Choroid plexus epithelial cell (primary cell): Measurements from ENCODE around the gene TMEM116.
A peak's percentile ranks its signal among the peaks of the same experiment; 100 is the strongest.

Experiments used
- DNase-seq: peaks from one replicate; pipeline ENCODE4 v3.0.0-alpha.2; 2010; ENCODE audit warnings: low read depth
- H3K4me3 ChIP-seq: 2 replicates; pipeline ENCODE4 v1.5.1; 2011; ENCODE audit warnings: low read depth, mild to moderate bottlenecking, control low read depth, low read length, moderate library complexity
- TF ChIP-seq, protein P1 (sequence below): conservative IDR thresholded peaks from 2 replicates; pipeline ENCODE4 v1.5.1; 2011; ENCODE audit warnings: low read depth, mild to moderate bottlenecking, control low read depth, inconsistent platforms, low read length, moderate library complexity

TMEM116 gene

DNA sequence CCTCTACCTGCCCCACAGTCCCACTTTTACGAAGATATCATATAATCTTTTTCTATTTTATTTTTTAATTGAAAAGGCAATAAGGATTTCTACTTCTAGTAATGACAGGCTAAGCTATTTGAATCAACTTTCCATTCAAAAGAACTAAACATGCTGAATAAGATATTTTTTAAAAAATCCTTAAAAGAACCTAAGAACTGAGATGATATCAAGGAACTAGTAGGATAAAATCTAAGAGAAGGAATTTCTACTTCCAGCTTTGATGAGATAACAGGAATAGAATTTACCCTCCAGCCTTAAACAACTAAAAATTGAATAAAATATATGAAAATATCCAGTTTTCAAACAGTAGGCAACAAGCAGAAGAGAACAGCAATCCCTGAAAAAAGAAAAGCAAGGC is 69.0 kb downstream of the TMEM116 start:
- TF ChIP-seq, protein P1, sequence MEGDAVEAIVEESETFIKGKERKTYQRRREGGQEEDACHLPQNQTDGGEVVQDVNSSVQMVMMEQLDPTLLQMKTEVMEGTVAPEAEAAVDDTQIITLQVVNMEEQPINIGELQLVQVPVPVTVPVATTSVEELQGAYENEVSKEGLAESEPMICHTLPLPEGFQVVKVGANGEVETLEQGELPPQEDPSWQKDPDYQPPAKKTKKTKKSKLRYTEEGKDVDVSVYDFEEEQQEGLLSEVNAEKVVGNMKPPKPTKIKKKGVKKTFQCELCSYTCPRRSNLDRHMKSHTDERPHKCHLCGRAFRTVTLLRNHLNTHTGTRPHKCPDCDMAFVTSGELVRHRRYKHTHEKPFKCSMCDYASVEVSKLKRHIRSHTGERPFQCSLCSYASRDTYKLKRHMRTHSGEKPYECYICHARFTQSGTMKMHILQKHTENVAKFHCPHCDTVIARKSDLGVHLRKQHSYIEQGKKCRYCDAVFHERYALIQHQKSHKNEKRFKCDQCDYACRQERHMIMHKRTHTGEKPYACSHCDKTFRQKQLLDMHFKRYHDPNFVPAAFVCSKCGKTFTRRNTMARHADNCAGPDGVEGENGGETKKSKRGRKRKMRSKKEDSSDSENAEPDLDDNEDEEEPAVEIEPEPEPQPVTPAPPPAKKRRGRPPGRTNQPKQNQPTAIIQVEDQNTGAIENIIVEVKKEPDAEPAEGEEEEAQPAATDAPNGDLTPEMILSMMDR: no peak
- no peak overlapping the region for H3K4me3 ChIP-seq
- DNase-seq: no peak

DNA sequence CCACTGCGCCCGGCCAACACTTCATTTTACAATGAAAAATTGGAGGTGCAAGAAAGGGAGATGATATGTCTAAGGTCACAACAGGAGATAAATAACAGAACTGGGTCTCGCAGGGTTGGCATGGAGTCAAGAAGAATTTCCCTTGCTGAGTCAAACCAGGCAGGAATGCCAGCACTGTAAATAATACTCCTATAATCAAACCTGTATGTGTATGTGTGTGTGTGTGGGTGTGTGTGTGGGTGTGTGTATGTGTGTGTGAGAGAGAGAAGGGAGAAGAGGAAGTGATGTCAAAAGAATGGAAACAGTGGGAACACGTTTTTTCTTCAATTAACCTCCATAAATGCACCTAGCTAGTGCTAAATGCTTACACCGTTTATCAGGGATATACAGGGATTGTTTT is 70.4 kb downstream of the TMEM116 start:
- TF ChIP-seq, protein P1: no peak
- no peak overlapping the region for H3K4me3 ChIP-seq
- peak; percentile 89 for DNase-seq

DNA sequence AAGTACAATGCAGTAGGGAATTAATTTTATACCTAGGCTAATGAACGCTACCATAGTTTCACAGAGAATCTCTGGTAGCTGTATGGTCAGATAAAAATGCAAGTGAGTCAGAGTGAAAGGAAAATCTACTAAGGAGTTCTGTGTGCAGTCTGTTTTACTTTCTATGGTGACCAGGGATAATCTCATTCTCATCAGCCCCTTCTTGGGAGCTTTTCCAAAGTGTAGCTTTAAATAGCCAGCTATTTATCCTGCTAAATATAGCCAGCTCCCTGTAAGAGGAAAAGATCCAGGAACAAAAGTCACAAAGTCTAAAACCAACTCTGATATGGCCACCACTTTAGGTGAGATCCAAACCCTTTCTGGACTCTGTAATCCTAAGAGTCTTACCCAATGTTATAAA is 75.5 kb downstream of the TMEM116 start:
- peak; percentile 3 for DNase-seq
- no peak overlapping the region for H3K4me3 ChIP-seq
- TF ChIP-seq, protein P1: no peak

DNA sequence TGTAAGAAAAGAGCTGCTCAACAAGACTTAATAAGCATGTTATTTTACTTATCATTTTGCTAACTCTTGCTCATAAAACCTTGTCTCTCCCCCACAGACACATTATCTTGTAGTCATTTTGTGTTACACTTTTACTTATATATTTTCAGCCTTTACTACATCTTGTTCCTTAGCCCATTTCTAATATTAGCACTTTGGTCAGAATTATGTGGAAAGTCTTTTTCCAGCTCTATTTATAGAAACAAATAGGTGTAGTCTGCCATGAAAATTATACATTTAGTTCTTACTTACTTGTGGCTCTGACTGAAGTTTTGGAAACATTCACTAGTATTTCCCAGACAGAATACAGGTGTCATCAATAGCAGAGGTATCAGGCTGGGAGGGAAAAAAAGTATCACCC is 76.1 kb downstream of the TMEM116 start:
- DNase-seq: no peak
- no peak overlapping the region for H3K4me3 ChIP-seq
- TF ChIP-seq, protein P1: no peak

DNA sequence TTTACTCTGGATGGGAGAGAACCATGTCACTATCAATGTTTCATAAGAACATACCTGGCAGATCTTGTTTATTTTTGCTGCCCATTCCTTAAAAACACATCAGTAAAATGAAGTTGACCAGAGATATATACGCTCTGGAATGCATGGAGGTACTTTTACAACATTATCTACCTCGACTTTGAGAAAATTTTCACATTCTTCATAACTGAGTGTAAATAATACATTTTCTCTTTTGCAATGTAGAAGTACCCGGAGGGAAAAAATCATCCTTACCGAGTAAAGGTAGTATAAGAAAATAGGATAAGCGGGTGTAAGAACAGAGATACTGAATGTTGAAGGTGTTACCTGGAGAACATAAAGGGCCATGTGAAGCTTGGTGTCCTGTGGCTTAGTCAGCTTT is 80.7 kb downstream of the TMEM116 start:
- no peak for DNase-seq
- TF ChIP-seq, protein P1: no peak
- H3K4me3 ChIP-seq: no peak overlapping the region

DNA sequence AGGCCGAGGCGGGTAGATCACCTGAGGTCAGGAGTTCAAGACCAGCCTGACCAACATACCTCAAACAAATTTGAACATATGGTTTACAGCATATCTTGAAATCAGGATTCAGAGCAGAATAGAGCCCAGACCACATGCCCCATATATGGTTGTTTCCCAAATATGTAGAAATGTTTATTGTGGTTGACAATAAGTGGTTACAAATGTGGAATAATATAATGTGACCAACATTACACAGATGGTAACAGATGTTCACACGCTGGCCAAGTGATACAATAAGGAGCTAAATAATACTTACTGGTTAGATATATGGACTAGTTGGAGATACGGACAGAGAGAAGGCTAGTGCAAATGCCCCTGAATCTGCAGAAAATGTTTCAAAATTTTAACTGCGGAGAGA is 85.6 kb downstream of the TMEM116 start:
- no peak overlapping the region for H3K4me3 ChIP-seq
- no peak for DNase-seq
- TF ChIP-seq, protein P1: no peak

DNA sequence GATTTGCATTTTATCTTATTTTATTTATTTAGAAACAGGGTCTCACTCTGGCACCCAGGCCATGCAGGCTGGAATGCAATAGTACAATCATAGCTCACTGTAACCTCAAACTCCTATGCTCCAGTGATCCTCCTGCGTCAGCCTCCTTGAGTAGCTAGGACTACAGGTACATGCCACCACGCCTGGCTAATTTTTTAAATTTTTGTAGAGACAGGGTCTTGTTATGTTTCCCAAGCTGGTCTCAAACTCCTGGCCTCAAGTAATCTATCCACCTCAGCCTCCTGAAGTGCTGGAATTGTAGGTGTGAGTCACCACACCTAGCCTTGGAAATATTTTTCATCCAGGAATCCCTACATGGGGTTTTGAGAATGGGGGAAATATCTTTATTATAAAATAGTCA is 86.3 kb downstream of the TMEM116 start:
- DNase-seq: no peak
- H3K4me3 ChIP-seq: no peak overlapping the region
- TF ChIP-seq, protein P1: no peak
